ENCODE measurements around the gene PAIP2.
"Not testable (repeated sequence)": the region's sequence is repeated elsewhere in the genome, so short reads cannot be mapped to it uniquely, and the experiment has no call there.

Gene PAIP2

DNA sequence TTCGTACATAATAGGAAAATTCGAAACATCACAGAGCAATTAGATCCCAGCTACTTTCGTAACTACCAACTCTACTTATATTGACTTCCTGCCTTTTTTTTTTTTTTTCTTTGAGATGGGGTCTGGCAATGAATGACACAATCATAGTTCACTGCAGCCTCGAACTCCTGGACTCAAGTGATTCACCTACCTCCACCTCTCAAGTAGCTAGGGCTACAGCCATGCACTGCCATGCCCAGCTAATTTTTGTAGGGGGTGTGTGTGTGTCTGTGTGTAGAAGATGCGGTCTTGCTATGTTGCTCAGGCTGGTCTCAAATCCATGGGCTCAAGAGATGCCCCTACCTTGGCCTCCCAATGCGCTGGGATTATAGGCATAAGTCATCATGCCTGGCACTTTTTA, 5.8 kb upstream of the PAIP2 start:
- DNase-seq (ENCODE audit: low read depth) = no peak
- H3K4me3 ChIP-seq (ENCODE audit: low read depth, low read length) = no peak overlapping the region
- TF ChIP-seq, protein P1, sequence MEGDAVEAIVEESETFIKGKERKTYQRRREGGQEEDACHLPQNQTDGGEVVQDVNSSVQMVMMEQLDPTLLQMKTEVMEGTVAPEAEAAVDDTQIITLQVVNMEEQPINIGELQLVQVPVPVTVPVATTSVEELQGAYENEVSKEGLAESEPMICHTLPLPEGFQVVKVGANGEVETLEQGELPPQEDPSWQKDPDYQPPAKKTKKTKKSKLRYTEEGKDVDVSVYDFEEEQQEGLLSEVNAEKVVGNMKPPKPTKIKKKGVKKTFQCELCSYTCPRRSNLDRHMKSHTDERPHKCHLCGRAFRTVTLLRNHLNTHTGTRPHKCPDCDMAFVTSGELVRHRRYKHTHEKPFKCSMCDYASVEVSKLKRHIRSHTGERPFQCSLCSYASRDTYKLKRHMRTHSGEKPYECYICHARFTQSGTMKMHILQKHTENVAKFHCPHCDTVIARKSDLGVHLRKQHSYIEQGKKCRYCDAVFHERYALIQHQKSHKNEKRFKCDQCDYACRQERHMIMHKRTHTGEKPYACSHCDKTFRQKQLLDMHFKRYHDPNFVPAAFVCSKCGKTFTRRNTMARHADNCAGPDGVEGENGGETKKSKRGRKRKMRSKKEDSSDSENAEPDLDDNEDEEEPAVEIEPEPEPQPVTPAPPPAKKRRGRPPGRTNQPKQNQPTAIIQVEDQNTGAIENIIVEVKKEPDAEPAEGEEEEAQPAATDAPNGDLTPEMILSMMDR (IDR thresholded peaks at IDR 0.05; ENCODE audit: insufficient read depth, low read depth, low read length, missing control alignments) = no peak

DNA sequence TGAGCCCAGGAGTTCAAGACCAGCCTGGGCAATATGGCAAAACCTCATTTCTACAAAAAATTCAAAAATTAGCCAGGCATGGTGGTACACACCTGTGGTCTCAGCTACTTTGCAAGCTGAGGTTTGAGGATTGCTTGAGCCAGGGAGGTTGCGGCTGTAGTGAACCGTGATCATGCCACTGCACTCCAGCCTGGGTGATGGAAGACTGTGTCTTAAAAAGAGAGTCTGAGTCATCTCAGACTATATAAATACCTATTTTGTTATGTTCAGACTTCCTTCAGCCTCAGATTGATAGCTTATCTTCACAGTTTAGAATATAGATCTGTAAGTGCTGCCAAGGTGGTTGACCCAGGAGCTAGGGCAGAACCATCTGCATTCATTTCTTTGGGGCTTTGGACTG, 1.6 kb upstream of the PAIP2 start:
- H3K4me3 ChIP-seq (ENCODE audit: low read depth, low read length) = no peak overlapping the region
- TF ChIP-seq, protein P1 (IDR thresholded peaks at IDR 0.05; ENCODE audit: insufficient read depth, low read depth, low read length, missing control alignments) = no peak
- no peak for DNase-seq (ENCODE audit: low read depth)

DNA sequence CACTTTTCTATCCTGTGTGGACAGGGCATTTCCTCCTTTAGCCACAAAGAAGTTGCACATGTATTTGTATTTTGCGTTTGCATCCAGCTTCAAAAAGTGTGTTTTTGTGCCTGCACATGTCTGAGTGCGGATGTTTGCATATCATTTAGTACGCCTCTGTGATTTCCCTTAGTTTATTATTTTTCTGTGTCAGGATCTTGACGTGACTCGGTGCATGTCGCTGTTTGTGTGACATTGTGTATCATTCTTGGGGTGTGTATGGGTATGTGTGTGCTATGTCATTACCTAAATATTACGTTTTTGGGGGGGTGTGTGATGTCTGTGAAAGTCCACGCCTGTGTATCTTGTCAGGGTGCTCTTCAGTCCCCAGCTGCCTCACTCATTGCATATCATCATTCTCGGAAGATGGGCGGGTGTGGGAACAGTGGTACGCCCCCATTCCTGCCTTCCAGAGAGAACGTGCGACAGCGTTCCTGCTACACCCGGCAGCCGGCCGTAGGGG, 416 bp upstream of the PAIP2 start:
- TF ChIP-seq, protein P1 (IDR thresholded peaks at IDR 0.05; ENCODE audit: insufficient read depth, low read depth, low read length, missing control alignments) = no peak
- DNase-seq (ENCODE audit: low read depth) = no peak
- H3K4me3 ChIP-seq (ENCODE audit: low read depth, low read length) = peak overlapping the region; percentile 87

DNA sequence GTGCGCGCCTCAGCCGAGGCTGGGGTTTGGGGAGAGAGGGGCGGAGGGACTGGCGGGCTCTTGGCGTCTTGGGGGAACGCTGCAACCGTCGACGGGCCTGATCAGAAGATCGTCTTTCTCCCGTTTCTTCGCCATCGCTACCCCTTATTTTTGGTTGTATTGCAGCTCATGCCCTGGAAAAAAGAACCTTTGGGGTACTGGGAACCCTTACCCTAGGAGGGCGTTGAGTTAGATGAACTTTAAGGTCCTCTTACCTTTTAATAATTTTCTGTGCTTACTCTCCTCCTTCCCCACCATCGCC, 719 bp downstream of the PAIP2 start:
- peak; percentile 90 for DNase-seq (ENCODE audit: low read depth)
- H3K4me3 ChIP-seq (ENCODE audit: low read depth, low read length) = peak overlapping the region; percentile 87
- TF ChIP-seq, protein P1 (IDR thresholded peaks at IDR 0.05; ENCODE audit: insufficient read depth, low read depth, low read length, missing control alignments) = no peak

DNA sequence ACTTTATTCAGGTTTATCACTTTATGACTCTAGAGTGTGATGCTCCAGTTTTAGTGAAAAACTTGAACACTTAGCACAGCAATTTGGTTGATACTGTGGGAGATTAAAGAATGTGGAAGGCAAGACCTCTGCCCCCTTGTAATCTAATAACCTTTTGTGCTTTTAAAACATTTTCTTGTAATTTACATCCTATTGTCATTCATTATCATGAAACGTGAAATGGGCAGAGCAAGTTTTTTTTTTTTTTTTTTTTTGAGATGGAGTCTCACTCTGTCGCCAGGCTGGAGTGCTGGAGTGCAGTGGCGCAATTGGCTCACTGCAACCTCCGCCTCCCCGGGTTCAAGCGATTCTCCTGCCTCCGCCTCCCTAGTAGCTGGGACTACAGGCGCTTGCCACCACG, 1.8 kb downstream of the PAIP2 start:
- no peak for DNase-seq (ENCODE audit: low read depth)
- peak overlapping the region; percentile 87 for H3K4me3 ChIP-seq (ENCODE audit: low read depth, low read length)
- TF ChIP-seq, protein P1 (IDR thresholded peaks at IDR 0.05; ENCODE audit: insufficient read depth, low read depth, low read length, missing control alignments) = no peak

DNA sequence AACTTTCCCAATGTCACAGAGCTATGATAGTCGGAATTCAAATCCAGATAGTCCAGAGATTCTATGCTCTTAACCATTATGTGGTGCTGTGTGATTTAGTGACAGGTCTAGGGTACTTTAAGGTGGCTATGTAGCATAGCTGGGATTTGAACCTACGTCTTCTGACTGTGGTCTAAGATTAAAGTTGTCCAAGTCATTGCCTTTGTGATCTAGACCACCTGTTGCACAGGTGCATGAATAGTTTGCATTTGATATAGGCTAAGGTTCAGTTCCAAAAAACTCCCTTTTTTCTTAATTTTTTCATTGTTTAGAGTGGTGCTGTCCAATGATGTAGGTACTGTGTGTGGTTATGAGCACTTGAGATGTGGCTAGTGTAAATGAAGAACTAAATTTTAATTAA, 2.5 kb downstream of the PAIP2 start:
- no peak overlapping the region for H3K4me3 ChIP-seq (ENCODE audit: low read depth, low read length)
- TF ChIP-seq, protein P1 (IDR thresholded peaks at IDR 0.05; ENCODE audit: insufficient read depth, low read depth, low read length, missing control alignments) = no peak
- no peak for DNase-seq (ENCODE audit: low read depth)

DNA sequence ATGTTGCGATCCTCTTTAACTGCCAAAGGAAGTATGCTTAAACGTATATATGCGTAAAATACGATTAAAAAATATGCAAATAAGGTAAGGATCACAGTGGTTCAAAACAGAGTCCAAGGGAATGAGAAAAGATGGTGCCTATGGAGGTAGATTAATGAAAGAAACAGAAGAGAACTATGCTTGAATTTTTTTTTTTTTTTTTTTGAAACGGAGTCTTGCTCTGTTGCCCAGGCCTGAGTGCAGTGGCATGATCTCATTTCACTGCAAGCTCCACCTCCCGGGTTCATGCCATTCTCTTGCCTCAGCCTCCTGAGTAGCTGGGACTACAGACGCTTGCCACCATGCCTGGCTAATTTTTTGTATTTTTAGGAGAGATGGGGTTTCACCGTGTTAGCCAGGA, 3.8 kb downstream of the PAIP2 start:
- not testable (repeated sequence) for DNase-seq (ENCODE audit: low read depth); H3K4me3 ChIP-seq (ENCODE audit: low read depth, low read length)

DNA sequence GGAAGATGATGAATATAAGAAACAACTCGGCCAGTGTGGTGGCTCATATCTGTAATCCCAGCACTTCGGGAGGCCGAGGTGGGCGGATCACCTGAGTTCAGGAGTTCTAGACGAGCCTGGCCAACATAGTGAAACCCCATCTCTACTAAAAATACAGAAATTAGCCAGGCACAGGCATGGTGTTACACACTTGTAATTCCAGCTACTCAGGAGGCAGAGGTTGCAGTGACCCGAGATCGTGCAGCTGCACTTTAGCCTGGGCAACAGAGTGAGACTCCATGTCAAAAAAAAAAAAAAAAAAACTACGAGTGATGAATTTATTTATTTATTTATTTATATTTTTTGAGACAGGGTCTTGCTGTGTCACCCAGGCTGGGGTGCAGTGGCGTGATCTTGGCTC, 6.2 kb downstream of the PAIP2 start:
- not testable (repeated sequence) for H3K4me3 ChIP-seq (ENCODE audit: low read depth, low read length); DNase-seq (ENCODE audit: low read depth)
